Lung (tissue), 12 donors: ENCODE measurements around the gene TAT. TPM values are rescaled to one million over a fixed set of nuclear protein-coding genes. Genes with fewer than 3 reads are reported as not detected.
"Not testable (repeated sequence)": the region's sequence is repeated elsewhere in the genome, so short reads cannot be mapped to it uniquely, and the experiment has no call there.

Experiments
- ATAC-seq: fragments of 200-7000 bp; cut with Tn5 transposase; one replicate; pipeline ENCODE4 v1.9.1; 2020; ENCODE audit warnings: moderate number of reproducible peaks; ENCODE audit not compliant: insufficient read depth, low FRiP score
- DNase-seq, 3 donors: peaks; one replicate each; pipeline ENCODE4 v3.0.0-alpha.2; 2013 to 2017
- H3K27ac ChIP-seq, 2 donors: one replicate each; pipeline ENCODE4 v1.5.1; 2013; ENCODE audit warnings: mild to moderate bottlenecking in 2 of 2, moderate library complexity in 2 of 2, control low read depth in 1 of 2, inconsistent platforms in 1 of 2, low read depth in 1 of 2, low read length in 1 of 2
- H3K27me3 ChIP-seq, 3 donors: one replicate each; pipeline ENCODE4 v1.5.1; 2013; ENCODE audit warnings: low read length in 2 of 3; ENCODE audit not compliant: control insufficient read depth in 3 of 3, insufficient read depth in 3 of 3
- H3K36me3 ChIP-seq, 4 donors: one replicate each; pipeline ENCODE4 v1.5.1; 2013; ENCODE audit warnings: low read length in 4 of 4, mild to moderate bottlenecking in 1 of 4, moderate library complexity in 1 of 4; ENCODE audit not compliant: control insufficient read depth in 4 of 4, insufficient read depth in 4 of 4
- H3K4me1 ChIP-seq, 5 donors: one replicate each; pipeline ENCODE4 v1.5.1; 2013; ENCODE audit warnings: low read length in 5 of 5, mild to moderate bottlenecking in 2 of 5, moderate library complexity in 1 of 5; ENCODE audit not compliant: control insufficient read depth in 5 of 5, insufficient read depth in 5 of 5
- H3K4me3 ChIP-seq: one replicate; pipeline ENCODE4 v1.5.1; 2013; ENCODE audit warnings: mild to moderate bottlenecking, control low read depth, moderate library complexity
- H3K9ac ChIP-seq, 2 donors: one replicate each; pipeline ENCODE4 v1.5.1; 2013; ENCODE audit warnings: low read length in 2 of 2, control low read depth in 1 of 2; ENCODE audit not compliant: insufficient read depth in 1 of 2
- H3K9me3 ChIP-seq, 4 donors: one replicate each; pipeline ENCODE4 v1.5.1; 2013; ENCODE audit warnings: low read length in 3 of 4, mild to moderate bottlenecking in 1 of 4, moderate library complexity in 1 of 4; ENCODE audit not compliant: control insufficient read depth in 4 of 4, insufficient read depth in 3 of 4
- CTCF ChIP-seq: IDR thresholded peaks from 2 replicates; pipeline ENCODE4 v1.5.1; 2012; ENCODE audit warnings: mild to moderate bottlenecking; ENCODE audit errors: control extremely low read depth, extremely low read depth
- WGBS, 2 donors: extraction: QIAGEN DNeasy Blood & Tissue Kit; methylation state at CpG; one replicate each; pipeline ENCODE4 v1.1.7; 2013; 5-methylcytosine and 5-hydroxymethylcytosine counted together
- polyA plus RNA-seq, 2 donors: library from polyadenylated mRNA; stranded (reverse); fragments of 200-250 nt; gene quantifications; one replicate each; pipeline ENCODE4 v1.2.1, GENCODE V29; 2013
- total RNA-seq, 2 donors: library from RNA; depleted of rRNA in 1 of 2; stranded (reverse); fragments of >200 nt in 1 of 2; gene quantifications; one replicate each; pipeline ENCODE4 v1.2.1, GENCODE V29; 2014 to 2021
- donor health status: control.
- donor health status: control.
- donor health status: Bipolar disorder and iron deficiency.
- donor health status: healthy.
- donor health status: DM: yes; HTN: yes; CAD: no.

TAT gene
- total and polyA plus RNA-seq, 4 donors, result 0.14 to 0.74 (median 0.26) TPM; not detected in 1

DNA sequence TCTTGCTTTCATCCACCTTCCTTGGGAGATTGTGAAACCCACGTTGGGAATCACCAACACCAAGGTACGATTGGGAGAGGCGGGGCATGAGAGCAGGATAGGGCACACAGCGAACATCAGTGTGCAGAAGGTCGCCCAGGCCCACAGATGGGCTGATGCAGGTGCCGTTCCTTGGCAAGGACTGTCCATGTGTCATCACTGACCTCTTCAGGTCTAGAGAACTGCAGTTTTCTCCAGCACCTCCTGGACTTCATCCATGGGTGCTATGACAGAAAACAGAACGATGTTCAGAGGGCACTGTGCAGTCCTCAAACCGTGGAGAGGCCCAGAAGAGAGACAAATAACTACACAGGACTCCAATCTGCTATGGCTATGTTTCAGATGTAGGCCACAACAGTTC, 23.9 kb upstream of the TAT start:
- ATAC-seq (no peak), DNase-seq (no peak)
- Histone ChIP-seq H3K27ac (no peak overlapping the region), H3K4me3 (no peak overlapping the region), H3K4me1 (no peaks in the 10 kb centered on the region), H3K9ac (no peak overlapping the region), H3K27me3 (no peaks in the 10 kb centered on the region), H3K9me3 (peaks cover 0 to 3% (median 0%) of the 10 kb centered on the region in 4 donors), H3K36me3 (no peaks in the 10 kb centered on the region)
- WGBS, 2 donors, result 79 to 81% methylated on average over 8 of the region's 8 CpGs
- no peak for TF ChIP-seq CTCF

- not testable (repeated sequence) for DNase-seq, ATAC-seq, H3K27ac ChIP-seq, H3K27me3 ChIP-seq, H3K9ac ChIP-seq, H3K4me1 ChIP-seq, H3K36me3 ChIP-seq, H3K9me3 ChIP-seq, H3K4me3 ChIP-seq
- WGBS, 2 donors, result 57 to 58% methylated on average over 2 of the region's 2 CpGs
Observed at GRCh38 chr16:71598426-71598825, 21.5 kb upstream of the TAT start.

- not testable (repeated sequence) for H3K36me3 ChIP-seq, H3K9ac ChIP-seq, ATAC-seq, DNase-seq, H3K9me3 ChIP-seq, H3K27ac ChIP-seq, H3K4me1 ChIP-seq, H3K4me3 ChIP-seq, H3K27me3 ChIP-seq
- WGBS, 2 donors, result 82 to 92% methylated on average over 6 of the region's 7 CpGs
Observed at GRCh38 chr16:71595340-71595826, 18.5 kb upstream of the TAT start.

DNA sequence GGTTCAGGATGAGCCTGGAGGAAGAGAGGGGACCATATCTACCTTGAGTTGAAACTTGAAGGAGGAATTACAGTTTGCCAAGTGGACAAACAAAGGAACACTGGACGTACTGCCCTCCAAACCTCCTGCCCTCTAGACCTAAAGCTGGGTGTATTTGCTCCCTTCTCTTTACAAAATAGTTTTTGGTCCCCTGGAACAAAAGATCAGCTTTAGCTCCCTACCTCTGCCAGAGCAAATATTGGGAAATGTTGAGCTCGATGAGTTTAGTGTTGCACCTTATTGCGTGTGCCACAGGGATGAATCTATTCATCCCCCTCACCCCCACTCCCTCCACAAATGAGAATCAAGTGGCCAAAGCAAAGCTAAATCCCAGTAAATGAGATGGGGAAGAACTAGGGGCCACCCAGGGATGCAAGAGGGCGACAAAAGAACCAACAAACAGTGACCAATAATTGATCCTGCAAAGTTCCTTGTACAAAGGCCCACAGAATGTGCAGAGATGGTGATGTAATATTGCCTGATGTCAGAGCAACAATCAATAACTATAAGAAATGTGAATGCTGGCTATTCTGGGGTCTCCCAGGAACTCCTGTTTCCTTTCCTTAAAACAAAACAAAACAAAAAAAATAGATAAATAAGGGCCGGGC, 17.2 kb upstream of the TAT start:
- Histone ChIP-seq H3K4me1 (no peaks in the 10 kb centered on the region), H3K27me3 (no peaks in the 10 kb centered on the region), H3K27ac (no peak overlapping the region), H3K9me3 (no peaks in the 10 kb centered on the region), H3K9ac (no peak overlapping the region), H3K36me3 (no peaks in the 10 kb centered on the region), H3K4me3 (no peak overlapping the region)
- TF ChIP-seq CTCF, result no peak
- ATAC-seq (no peak), DNase-seq (no peak)
- 70 to 87% methylated on average over 5 of the region's 5 CpGs for WGBS, 2 donors
